ENCODE data around the gene DCC. TPM values are rescaled to one million over a fixed set of nuclear protein-coding genes. Genes with fewer than 3 reads are reported as not detected.

DCC gene, protein sequence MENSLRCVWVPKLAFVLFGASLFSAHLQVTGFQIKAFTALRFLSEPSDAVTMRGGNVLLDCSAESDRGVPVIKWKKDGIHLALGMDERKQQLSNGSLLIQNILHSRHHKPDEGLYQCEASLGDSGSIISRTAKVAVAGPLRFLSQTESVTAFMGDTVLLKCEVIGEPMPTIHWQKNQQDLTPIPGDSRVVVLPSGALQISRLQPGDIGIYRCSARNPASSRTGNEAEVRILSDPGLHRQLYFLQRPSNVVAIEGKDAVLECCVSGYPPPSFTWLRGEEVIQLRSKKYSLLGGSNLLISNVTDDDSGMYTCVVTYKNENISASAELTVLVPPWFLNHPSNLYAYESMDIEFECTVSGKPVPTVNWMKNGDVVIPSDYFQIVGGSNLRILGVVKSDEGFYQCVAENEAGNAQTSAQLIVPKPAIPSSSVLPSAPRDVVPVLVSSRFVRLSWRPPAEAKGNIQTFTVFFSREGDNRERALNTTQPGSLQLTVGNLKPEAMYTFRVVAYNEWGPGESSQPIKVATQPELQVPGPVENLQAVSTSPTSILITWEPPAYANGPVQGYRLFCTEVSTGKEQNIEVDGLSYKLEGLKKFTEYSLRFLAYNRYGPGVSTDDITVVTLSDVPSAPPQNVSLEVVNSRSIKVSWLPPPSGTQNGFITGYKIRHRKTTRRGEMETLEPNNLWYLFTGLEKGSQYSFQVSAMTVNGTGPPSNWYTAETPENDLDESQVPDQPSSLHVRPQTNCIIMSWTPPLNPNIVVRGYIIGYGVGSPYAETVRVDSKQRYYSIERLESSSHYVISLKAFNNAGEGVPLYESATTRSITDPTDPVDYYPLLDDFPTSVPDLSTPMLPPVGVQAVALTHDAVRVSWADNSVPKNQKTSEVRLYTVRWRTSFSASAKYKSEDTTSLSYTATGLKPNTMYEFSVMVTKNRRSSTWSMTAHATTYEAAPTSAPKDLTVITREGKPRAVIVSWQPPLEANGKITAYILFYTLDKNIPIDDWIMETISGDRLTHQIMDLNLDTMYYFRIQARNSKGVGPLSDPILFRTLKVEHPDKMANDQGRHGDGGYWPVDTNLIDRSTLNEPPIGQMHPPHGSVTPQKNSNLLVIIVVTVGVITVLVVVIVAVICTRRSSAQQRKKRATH (N-terminal part only)
- total RNA-seq (2014; rRNA removed; shearing (Covaris generic)) = 14.1 and 15.7 TPM in 2 replicates
- polyA plus RNA-seq (2015; cell fraction: cytosol; rRNA removed) = 0.48 and 0.77 TPM in 2 replicates
- polyA plus RNA-seq (2015; cell fraction: nucleus; rRNA removed) = 2.9 and 6.4 TPM in 2 replicates

DNA sequence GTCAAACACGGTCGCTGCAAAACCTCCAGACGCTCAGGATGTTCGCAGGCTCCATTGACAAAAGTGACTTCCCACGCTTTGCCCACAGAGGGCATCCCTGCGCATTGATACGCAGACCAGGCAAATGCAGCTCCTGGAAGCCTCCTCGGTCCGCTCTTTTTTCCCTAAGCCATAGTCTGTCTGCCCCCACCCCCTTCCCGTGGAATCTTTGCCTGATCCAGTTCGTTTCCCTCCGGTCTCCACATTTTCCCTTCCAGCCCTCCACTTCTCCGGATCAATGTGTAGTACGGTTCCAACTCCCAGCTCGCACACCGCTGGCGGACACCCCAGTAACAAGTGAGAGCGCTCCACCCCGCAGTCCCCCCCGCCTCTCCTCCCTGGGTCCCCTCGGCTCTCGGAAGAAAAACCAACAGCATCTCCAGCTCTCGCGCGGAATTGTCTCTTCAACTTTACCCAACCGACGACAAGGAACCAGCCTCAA is at the start of gene DCC:
DCC (plus strand) TSS at position 307 of the 481 bp plus-strand sequence. CDS start 591 bp downstream, outside the sequence.
- DNase-seq (ENCODE audit: low read depth) = peak; percentile 93

DNA sequence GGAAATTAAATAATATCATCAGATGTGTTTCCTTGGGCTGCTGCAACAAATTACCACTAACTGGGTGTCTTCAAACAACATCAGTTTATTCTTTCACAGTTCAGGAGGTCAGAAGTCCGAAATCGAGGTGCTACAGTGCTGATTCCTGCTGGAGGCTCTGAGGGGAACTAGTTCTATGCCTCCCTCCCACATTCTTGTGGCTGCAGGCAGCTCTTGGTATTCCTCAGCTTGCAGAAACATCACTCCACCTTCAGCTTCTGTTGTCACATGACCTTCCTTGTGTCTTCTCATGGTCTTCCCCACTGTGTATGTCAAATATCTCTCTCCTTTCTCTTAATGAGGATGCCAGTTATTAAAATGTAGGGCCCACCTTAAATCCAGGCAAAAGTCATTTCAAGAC is 29.3 kb upstream of the DCC start:
- DNase-seq (ENCODE audit: low read depth) = no peak

DNA sequence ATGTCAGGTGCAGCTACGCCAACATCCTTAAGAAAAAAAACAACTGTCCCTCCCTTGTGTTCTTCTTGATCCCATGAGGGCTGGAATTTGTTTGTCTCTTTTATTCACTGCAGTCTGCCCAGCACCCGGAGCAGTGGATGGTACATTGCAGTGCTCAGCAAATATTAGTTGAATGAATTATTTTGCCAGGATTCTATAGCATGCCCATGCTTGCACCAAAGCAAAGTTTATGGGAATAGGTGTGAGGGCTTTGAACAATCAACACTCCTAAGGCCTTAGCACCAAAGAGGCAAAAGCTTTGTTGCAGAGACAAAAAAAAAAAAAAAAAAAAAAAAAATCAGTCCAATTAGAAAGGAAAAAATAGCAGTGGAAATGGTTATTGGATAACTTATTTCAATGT is 28.7 kb upstream of the DCC start:
- no peak for DNase-seq (ENCODE audit: low read depth)

DNA sequence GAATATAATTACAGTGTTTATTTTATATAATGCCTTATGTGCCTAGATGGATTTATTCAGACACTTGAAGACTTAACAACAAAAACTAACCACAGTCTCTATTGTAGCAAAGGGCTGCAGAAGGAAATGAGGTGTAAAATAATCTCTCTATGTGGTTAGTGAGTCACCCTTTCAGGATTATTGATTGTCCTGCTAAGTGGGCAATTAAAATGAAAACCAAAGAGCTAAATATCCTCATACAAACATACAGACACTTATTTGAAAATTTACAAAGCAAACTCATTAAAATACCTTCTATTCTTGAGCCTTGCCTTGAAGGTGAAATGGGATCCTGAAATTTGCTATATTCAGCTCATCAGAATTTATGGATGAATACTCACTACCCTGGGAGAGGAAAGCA is 27.7 kb upstream of the DCC start:
- DNase-seq (ENCODE audit: low read depth) = peak; percentile 79

DNA sequence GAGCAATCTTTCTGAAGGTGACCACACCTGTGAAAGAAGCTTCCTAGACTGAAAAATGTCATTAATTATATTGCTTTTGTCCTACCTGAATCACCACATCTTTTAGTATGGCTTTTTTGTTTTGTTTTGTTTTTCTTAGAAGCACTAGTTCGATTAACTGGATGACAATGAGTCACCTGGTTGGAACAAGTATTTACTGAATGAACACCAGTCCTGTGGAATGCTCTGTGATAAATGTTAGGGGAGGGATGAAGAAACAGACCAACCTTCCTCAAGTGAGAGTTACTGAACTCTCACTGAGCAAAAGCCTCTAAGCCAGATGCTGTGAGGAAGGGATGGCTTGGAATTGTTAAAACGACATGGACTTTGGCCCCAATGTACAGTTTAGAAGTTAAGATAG is 26.8 kb upstream of the DCC start:
- peak; percentile 55 for DNase-seq (ENCODE audit: low read depth)

DNA sequence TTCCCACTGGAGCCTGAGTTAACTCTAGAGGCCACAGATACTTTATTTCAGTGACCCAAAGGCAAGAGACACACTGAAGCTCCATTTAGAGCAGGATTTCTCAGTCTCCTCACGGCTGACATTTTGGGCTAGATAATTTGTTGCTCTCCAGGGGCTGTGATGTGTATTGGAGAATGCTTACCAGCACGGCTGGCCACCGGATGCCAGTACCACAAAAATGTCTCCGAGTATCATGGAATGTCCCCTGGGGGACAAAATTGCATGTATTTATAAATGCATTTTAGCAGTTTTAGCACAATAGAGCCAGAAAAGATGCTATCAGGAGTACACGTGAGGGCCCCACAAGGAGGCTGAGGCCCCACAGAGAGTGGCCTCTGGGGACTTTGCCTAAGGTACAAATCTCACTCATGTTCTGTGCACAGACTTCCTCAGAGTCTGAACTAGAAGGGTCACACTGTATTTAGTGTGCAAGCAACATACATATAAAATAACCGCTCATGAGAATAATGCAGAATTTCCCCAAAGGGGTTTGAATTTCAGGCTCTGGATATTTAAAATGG is 20.5 kb upstream of the DCC start:
- no peak for DNase-seq (ENCODE audit: low read depth)

DNA sequence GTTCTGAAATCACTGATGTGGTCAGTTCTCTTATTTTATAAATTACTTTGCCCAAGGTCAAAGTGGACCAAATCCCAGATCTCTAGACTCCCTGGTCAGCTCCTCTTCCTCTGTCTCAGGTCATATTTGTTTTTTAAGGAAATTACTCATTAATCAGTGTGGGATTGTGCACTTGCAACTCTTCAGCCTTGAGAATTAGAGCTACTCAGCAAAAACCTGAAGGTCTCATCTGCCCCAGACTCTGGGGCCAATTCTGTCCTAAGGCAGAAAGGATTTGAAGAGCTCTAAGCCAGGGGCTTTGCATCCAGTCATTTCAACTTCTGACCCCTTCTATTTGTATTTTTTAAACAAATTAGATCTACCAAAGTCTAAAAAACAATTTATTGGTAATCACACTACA is 17.7 kb upstream of the DCC start:
- no peak for DNase-seq (ENCODE audit: low read depth)

DNA sequence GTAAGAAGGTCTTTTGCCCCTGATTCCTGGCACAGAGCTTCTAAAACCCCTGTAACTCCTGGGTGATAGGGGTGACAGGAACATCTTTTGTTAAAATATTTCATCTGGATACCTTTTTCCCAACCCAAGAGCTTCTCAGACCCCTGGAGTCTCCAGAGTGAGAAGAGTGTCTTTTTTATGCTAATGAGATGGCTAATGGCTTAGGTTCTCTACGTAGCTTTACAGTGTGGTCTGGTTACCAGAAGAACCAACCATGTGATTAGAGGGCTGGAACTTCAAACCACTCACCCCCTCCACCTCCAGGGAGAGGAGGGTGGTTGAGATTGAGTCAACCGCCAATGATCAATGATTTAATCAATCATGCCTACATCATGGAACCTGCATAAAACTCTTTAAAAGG is 16.2 kb upstream of the DCC start:
- DNase-seq (ENCODE audit: low read depth) = no peak

DNA sequence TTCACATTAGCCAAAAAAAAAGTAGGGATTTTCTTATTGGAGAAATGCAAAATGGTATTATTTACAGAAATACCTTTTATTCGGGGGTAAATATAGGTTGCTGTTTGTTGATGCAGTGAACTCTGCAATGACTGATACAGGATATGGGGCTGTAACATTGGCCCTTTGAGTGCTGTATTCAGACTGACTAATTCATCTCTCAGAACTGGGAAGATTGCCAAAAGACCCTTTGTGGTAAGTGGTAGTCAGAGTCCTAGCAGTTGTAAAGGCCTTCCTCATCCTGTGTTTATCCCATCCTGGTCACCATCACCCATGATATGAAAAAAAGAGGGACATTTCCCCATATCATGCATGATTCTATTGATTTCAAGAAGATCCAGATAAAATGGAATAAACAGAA is 14.0 kb upstream of the DCC start:
- peak; percentile 96 for DNase-seq (ENCODE audit: low read depth)

DNA sequence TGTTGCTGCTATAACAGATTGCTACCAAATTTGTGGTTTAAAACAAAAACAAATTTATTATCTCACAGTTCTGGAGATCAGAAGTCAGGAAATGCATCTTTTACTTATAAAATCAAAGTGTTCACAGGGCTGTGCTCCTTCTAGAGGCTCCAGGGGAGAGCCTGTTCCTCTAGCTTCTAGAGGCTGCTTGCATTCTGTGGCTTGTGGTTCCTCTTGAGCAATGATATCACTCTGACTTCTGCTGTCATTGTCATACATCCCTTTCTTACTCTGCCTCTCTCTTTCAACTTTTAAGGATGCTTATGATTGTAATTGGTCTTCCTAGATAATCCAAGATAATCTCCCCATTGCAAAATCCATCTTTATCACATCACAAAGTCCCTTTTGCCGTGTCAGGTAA is 6.1 kb upstream of the DCC start:
- peak; percentile 37 for DNase-seq (ENCODE audit: low read depth)

DNA sequence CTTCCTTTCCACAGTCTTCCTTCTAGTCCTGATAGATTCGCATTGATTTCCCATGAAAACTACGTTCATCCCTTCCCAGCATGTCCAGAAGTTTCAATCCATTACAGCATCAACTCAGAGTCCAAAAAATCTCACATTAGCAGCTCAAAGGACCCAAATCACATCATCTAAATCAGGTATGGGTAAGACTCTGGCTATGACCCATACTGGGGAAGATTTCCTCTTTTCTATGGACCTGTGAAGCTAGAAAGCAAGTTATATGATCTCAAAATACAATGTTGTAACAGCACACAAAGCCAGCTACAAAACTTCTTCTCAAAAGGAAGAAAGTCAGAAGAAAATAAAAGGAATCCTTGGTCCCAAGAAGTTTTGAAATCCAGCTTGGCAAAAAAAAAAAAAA is 5.7 kb upstream of the DCC start:
- no peak for DNase-seq (ENCODE audit: low read depth)

DNA sequence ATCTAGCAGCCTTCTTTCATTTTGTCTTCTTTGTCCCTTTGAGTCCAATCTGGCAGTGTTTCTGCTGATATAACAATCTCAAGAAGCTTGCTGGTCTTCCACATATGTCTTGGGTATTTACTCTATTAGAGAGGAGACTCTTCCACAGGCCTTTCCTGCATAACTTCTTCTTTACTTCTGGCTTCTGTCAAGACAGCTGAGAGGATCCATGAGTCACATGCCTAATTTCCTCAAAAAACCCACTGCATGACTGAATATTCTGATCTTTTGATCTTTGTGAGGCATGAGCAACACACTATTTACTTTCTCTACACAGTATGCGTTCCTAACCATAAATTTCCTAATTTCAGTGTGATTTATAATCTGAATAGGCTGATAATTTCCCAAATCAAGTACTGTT is 5.1 kb upstream of the DCC start:
- peak; percentile 93 for DNase-seq (ENCODE audit: low read depth)

DNA sequence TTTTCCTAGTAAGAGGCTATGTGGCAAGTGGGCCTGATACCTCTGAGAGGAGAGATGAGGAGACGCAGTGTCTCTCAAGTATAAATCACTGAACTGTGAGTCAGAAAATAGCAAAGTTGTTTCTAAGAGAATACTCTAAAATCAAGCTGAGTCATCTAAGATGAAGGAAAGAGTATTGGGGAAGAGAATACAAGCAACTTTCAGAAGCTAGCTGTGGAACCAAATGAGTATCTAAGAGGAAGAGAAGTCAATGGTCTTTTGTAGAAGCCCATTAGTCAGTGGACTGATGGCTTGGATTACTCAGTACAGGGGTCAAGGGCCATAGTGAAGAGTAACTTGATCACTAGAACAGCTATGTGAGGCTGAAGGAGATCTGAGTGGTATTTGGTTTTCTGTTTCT is 2.7 kb upstream of the DCC start:
- DNase-seq (ENCODE audit: low read depth) = peak; percentile 98

DNA sequence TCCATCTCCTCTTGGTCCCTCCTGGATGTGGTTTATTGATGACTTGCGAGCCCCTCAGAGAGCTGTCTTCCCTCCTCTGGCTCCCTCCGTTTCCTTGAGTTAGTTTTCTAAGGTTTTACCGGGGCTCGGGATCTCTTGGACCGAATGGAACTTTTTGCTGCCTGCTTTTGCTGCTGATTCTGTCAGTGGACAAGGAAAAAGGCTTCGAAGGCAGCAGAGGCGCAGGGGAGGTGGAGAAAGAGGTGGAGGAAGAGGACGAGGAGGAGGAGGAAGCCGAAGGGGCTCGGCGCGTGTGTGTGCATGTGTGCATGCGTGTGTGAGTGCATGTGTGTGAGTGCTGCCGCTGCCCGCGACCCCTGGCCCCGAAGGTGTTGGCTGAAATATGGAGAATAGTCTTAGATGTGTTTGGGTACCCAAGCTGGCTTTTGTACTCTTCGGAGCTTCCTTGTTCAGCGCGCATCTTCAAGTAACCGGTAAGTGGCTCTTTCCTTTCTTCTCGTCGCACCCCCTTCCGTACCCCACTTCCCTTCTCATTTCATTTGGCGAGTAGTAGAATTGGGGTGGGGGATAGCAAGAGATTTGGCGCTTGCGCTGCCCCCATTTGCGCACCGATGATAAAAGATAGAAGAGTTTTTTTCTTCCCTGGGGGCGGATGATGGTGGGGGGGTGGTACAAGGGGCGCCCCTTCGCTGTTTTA is 557 bp downstream of the DCC start:
- peak; percentile 58 for DNase-seq (ENCODE audit: low read depth)

DNA sequence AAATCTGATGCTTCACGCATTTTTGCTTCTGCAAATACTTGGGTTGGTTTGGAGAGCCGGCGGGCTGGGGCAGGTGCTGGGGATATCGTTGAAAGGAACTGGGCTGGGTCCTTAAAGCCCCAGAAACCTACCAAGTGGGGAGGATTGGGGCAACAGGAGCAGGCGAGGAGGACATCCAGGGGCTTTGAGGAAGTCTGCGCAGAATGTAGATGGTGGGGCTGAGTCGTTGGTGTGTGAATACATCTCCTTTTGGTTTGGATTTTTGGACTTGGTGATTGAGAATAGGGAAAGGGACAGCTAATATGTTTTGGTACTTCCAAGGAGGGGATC is 1.1 kb downstream of the DCC start:
- no peak for DNase-seq (ENCODE audit: low read depth)

DNA sequence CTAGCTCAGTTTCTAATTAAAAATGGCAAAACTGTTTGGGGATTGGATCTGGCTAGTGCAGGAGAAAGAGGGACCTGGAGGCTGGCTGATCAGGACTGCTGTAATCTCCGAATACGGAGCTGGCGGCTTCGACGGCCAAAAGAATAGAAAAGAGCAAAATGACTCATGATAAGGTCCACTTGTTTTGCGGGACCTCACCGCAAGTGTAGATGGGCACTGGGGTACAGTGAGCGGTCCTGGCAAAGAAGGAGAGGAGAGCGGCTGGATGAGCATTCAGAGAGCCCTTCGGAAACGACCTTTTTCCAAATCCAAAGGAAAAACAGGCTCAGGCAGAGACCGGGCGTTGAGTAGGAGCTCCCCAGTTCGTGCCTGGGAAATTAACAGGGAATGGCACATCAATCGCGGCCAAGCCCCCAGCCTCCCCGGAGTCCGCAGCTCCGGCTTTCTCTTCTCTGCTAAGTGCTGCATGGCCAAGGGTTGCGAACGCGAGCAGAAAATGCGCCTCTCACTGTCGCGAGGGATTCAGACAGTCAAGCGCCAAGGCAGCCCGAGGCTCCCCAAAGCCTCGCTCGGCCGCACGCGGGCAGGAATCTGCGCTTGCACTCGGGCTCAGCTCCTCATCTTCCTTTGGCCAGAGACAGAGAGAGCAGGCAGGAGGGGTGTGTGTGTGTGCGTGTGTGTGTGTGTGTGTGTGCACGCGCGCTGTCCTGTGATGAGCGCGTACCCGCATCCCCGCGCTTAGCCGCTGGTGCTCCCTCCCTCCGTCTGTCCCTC is 1.8 kb downstream of the DCC start:
- peak; percentile 36 for DNase-seq (ENCODE audit: low read depth)

DNA sequence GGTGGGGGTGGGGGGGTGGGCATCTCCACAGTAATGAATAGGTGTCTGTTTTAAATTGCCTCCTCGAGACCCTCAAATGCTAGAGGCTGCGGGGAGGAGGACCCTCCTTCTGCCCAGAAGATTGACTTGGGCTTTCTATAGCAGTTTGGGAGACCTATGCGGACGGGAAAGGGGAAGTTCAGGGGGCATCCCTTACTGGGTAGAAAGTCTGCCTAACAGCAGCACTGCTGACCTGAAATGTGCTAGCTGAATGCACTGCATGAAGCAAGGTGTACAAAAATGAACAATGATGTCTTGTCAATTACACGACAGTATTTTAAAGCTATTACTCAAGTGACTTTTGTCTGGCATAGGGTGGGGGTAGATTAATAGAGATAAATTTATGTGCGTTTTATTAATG is 2.5 kb downstream of the DCC start:
- no peak for DNase-seq (ENCODE audit: low read depth)

DNA sequence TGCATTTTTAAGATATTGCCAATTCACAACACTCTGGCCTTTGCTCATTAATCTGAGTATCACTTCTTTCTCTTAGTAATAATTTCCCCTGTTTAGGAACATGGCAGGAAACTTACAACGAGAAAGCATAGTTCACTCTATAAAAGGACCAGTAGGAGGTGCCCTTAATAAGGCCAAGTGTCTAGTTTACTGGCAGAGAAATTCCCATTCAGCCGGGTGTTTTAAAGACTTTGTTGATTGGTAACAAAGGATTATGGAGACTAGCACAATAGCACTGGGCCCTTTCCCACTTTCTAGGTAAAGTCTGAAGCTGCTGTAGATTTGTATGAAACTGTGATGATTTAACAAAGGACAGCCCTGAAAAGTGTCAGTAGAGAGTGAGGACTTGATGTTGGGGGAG is 3.1 kb downstream of the DCC start:
- DNase-seq (ENCODE audit: low read depth) = peak; percentile 72

DNA sequence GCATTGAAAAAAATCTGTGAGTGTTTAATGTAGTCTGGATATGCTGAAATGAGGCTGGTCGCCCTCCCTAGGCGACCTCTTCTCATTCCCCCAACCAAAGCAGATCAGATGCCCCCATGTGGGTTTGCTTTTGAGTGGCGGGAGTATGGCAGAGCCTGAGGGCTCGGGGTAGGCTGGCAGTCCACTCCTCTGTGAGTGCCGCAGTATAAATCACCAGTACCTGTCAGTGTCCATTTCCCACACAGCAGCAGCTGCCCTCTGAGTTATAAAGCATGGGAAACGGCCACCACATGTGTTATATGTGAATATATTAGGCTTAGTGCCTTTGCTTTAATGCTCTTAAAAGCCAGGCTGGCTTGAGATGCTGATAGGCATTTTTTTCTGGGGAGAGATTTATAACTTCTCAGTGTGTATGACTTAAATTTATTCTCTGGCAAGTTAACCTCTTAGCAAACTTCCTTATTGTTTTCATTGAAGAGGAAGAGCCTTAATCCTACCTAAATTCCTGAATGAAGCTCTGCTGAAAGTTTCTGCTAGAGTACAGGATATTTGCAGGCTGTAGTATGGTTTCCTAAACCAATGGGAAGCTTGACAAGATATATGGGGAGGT is 3.8 kb downstream of the DCC start:
- no peak for DNase-seq (ENCODE audit: low read depth)

DNA sequence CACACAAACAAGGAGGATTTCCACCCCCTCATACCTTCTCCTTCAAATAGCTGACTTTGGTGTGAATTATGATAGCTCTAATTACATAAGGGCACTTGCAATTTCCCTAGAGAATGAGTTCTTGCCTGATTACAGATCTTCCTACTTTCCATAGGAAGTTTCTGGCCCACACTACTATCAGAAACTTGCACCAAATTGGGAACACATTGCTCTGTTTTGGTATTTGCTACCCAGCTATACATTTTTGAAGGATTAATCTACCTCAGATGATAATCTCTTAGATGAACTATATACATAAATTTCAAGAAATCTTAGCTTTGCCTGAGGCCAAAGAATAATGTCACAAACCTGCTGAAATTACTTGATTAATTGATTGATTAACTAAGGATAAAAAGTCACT is 4.9 kb downstream of the DCC start:
- DNase-seq (ENCODE audit: low read depth) = no peak

Measured in HT1080 (cell line).